ENCODE measurements around the gene EIF2AK2.

DNA sequence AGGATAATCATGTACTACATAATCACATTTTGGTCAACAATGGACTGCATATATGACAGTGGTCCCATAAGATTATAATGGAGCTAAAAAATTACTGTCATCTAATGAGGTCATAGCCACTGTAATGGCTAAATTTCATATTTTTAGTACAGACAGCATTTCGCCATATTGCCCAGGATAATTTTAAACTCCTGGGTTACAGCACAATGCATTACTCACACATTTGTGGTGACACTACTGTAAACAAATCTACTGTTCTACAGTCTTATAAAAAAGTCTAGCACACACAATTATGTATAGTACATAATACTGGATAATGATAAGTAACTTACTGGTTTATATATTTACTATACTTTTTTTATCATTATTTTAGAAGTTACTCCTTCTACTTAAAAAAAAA, 12.8 kb downstream of the EIF2AK2 start:
- no peak for TF ChIP-seq CTCF (IDR thresholded peaks at IDR 0.05)
- no peak for TF ChIP-seq POLR2A (IDR thresholded peaks at IDR 0.05)

Data from uterus (tissue), 2 donors.